Measurements from ENCODE around the gene ZNF687. TPM values are rescaled to one million over a fixed set of nuclear protein-coding genes. Genes with fewer than 3 reads are reported as not detected.
A peak's percentile ranks its signal among the peaks of the same experiment; 100 is the strongest.

Gene ZNF687
- total RNA-seq, 1 donor from 2014 or later: 32.1 TPM

GRCh38 chr1:151294742-151295462 lies 12.8 kb downstream of the ZNF687 start:
- peak overlapping the region; percentile 12 for H3K27ac Mint-ChIP-seq

GRCh38 chr1:151309811-151310323 lies 27.8 kb downstream of the ZNF687 start:
- Mint-ChIP-seq H3K4me1 (peaks cover 20% of the 10 kb centered on the region), H3K27ac (peak overlapping the region; percentile 94), H3K4me3 (no peak overlapping the region), H3K9me3 (no peaks in the 10 kb centered on the region), H3K27me3 (ENCODE audit: low read depth) (no peaks in the 10 kb centered on the region), H3K36me3 (peaks cover 40% of the 10 kb centered on the region)
- DNase-seq (ENCODE audit: low spot score in 2 of 2, unreplicated experiment in 2 of 2): no peak
- TF ChIP-seq CTCF (IDR thresholded peaks at IDR 0.05; ENCODE audit: unreplicated experiment): no peak

More at GRCh38 chr1:151294742-151295462, 12.8 kb downstream of the ZNF687 start:
- Mint-ChIP-seq H3K4me1 (no peaks in the 10 kb centered on the region), H3K36me3 (peaks cover 39% of the 10 kb centered on the region), H3K4me3 (no peak overlapping the region), H3K27me3 (ENCODE audit: low read depth) (no peaks in the 10 kb centered on the region), H3K9me3 (no peaks in the 10 kb centered on the region)
- no peak for DNase-seq (ENCODE audit: low spot score in 2 of 2, unreplicated experiment in 2 of 2)
- TF ChIP-seq CTCF (IDR thresholded peaks at IDR 0.05; ENCODE audit: unreplicated experiment): no peak

GRCh38 chr1:151311011-151311410 lies 28.9 kb downstream of the ZNF687 start:
- no peak for TF ChIP-seq CTCF (IDR thresholded peaks at IDR 0.05; ENCODE audit: unreplicated experiment)
- H3K4me3 Mint-ChIP-seq: no peak overlapping the region
- H3K27ac Mint-ChIP-seq: peak overlapping the region; percentile 74
- H3K27me3 Mint-ChIP-seq (ENCODE audit: low read depth): no peaks in the 10 kb centered on the region
- H3K36me3 Mint-ChIP-seq: peaks cover 38% of the 10 kb centered on the region
- no peaks in the 10 kb centered on the region for H3K9me3 Mint-ChIP-seq
- DNase-seq (ENCODE audit: low spot score in 2 of 2, unreplicated experiment in 2 of 2): no peak
- H3K4me1 Mint-ChIP-seq: peaks cover 20% of the 10 kb centered on the region

DNA sequence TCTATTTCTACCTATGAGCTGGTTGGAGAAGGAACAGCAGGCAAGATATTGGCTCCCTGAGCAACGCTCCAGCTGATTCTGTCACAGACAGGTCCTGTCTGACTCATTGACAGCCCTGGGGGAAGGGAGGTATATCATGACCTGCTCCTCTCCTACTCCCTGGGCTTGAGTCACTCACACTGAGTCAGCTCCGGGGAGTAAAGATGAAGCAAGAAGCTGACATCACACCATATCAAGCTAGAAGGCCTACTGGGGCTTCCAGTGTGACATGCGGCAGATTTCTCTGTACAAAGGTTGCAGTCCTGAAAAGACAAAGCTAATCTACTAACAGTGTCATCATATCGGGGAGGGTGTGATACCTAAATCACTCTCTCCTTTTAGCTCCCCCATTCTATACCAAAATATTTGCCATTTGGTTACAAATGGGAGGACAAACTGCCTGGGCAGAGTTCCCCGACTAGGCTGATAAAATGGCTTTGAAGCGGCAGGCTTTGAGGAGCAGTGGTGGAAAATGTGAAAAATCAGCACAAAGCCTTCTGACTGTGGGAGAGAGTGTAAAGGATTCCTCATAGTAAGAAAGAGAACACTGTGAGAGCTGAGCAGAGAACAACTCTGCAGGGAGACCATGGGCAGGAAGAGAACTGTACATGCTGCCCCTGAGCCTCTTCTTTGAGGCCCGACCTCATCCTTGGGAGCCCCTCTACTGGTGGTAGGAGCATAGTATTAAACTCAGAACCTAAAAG lies 29.7 kb downstream of the ZNF687 start:
- Mint-ChIP-seq H3K4me3 (no peak overlapping the region), H3K27me3 (ENCODE audit: low read depth) (no peaks in the 10 kb centered on the region), H3K27ac (peak overlapping the region; percentile 74), H3K4me1 (peaks cover 20% of the 10 kb centered on the region), H3K9me3 (no peaks in the 10 kb centered on the region), H3K36me3 (peaks cover 37% of the 10 kb centered on the region)
- TF ChIP-seq CTCF (IDR thresholded peaks at IDR 0.05; ENCODE audit: unreplicated experiment): no peak
- no peak for DNase-seq (ENCODE audit: low spot score in 2 of 2, unreplicated experiment in 2 of 2)

- H3K27ac Mint-ChIP-seq: peak overlapping the region; percentile 74
- no peaks in the 10 kb centered on the region for H3K9me3 Mint-ChIP-seq
- no peaks in the 10 kb centered on the region for H3K27me3 Mint-ChIP-seq (ENCODE audit: low read depth)
- no peak for TF ChIP-seq CTCF (IDR thresholded peaks at IDR 0.05; ENCODE audit: unreplicated experiment)
- H3K4me3 Mint-ChIP-seq: no peak overlapping the region
- no peak for DNase-seq (ENCODE audit: low spot score in 2 of 2, unreplicated experiment in 2 of 2)
- H3K4me1 Mint-ChIP-seq: peaks cover 20% of the 10 kb centered on the region
- H3K36me3 Mint-ChIP-seq: peaks cover 34% of the 10 kb centered on the region
Measured at GRCh38 chr1:151312411-151312810, 30.3 kb downstream of the ZNF687 start.

All from mesothelial cell of epicardium (in vitro differentiated cells).